ENCODE data around the gene PLEKHB2. TPM values are rescaled to one million over a fixed set of nuclear protein-coding genes. Genes with fewer than 3 reads are reported as not detected.

PLEKHB2 gene
- total RNA-seq, 2 experiments from 2014 or later = 66.9 to 71.7 TPM

- H3K27me3 ChIP-seq (ENCODE audit: control insufficient read depth in 1 of 2, insufficient read depth in 2 of 2, low read length in 2 of 2) = no peaks in the 10 kb centered on the region
- H3K4me3 ChIP-seq (ENCODE audit: low read length) = no peak overlapping the region
- no peaks in the 10 kb centered on the region for H3K27me3 Mint-ChIP-seq
- ChIA-PET CTCF (no interaction called here), POLR2A (no interaction called here)
- peaks cover 0 to 3% of the 10 kb centered on the region in 2 experiments for H3K9me3 ChIP-seq (ENCODE audit: control insufficient read depth in 1 of 2, insufficient read depth in 1 of 2, low read length in 2 of 2)
- H3K4me1 Mint-ChIP-seq (ENCODE audit: low read depth) = peaks cover 11% of the 10 kb centered on the region
- no peak for DNase-seq
- no peak overlapping the region for H3K27ac Mint-ChIP-seq
- H3K4me3 Mint-ChIP-seq = no peak overlapping the region
- intact Hi-C loops (cut with DNase I, micrococcal nuclease) = no loop called here
- no peak for ATAC-seq (ENCODE audit: poor library complexity)
- H3K27ac ChIP-seq (ENCODE audit: low read depth in 1 of 2, low read length in 2 of 2) = no peak overlapping the region
- TF ChIP-seq, protein P1, sequence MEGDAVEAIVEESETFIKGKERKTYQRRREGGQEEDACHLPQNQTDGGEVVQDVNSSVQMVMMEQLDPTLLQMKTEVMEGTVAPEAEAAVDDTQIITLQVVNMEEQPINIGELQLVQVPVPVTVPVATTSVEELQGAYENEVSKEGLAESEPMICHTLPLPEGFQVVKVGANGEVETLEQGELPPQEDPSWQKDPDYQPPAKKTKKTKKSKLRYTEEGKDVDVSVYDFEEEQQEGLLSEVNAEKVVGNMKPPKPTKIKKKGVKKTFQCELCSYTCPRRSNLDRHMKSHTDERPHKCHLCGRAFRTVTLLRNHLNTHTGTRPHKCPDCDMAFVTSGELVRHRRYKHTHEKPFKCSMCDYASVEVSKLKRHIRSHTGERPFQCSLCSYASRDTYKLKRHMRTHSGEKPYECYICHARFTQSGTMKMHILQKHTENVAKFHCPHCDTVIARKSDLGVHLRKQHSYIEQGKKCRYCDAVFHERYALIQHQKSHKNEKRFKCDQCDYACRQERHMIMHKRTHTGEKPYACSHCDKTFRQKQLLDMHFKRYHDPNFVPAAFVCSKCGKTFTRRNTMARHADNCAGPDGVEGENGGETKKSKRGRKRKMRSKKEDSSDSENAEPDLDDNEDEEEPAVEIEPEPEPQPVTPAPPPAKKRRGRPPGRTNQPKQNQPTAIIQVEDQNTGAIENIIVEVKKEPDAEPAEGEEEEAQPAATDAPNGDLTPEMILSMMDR (IDR thresholded peaks at IDR 0.05) = no peak
- H3K36me3 Mint-ChIP-seq (ENCODE audit: low read depth) = peaks cover 96% of the 10 kb centered on the region
- peaks cover 82% of the 10 kb centered on the region for H3K36me3 ChIP-seq (ENCODE audit: insufficient read depth, low read length)
- no peaks in the 10 kb centered on the region for H3K4me1 ChIP-seq (ENCODE audit: insufficient read depth, low read length)
- H3K9me3 Mint-ChIP-seq = no peaks in the 10 kb centered on the region
Measured at GRCh38 chr2:131130298-131130596, 25.1 kb downstream of the PLEKHB2 start.

DNA sequence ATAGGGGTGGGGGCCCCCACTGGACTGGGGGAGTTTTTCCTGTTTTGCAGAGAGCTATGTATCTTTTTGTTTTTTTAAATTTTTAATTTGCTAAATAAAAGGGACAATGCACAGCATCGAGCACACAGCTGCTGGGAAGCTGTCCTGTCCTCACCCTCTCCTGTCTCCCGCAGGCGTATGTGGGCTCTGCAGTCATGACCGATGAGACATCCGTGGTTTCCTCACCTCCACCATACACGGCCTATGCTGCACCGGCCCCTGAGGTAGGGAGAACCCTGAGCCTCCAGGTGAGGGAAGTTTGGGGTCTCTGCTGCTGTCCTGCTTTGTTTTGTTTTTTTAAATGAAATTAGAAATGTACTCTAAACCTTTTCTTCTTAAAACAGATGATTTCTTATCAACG lies 27.6 kb downstream of the PLEKHB2 start:
- no peak overlapping the region for H3K4me3 ChIP-seq (ENCODE audit: low read length)
- TF ChIP-seq, protein P1 (IDR thresholded peaks at IDR 0.05) = no peak
- peaks cover 18% of the 10 kb centered on the region for H3K4me1 Mint-ChIP-seq (ENCODE audit: low read depth)
- H3K27me3 Mint-ChIP-seq = no peaks in the 10 kb centered on the region
- H3K4me3 Mint-ChIP-seq = no peak overlapping the region
- peaks cover 68% of the 10 kb centered on the region for H3K36me3 ChIP-seq (ENCODE audit: insufficient read depth, low read length)
- H3K4me1 ChIP-seq (ENCODE audit: insufficient read depth, low read length) = no peaks in the 10 kb centered on the region
- intact Hi-C loops (cut with DNase I, micrococcal nuclease) = no loop called here
- peaks cover 92% of the 10 kb centered on the region for H3K36me3 Mint-ChIP-seq (ENCODE audit: low read depth)
- H3K27ac ChIP-seq (ENCODE audit: low read depth in 1 of 2, low read length in 2 of 2) = no peak overlapping the region
- no peak for DNase-seq
- no peak overlapping the region for H3K27ac Mint-ChIP-seq
- no peak for ATAC-seq (ENCODE audit: poor library complexity)
- H3K27me3 ChIP-seq (ENCODE audit: control insufficient read depth in 1 of 2, insufficient read depth in 2 of 2, low read length in 2 of 2) = no peaks in the 10 kb centered on the region
- CTCF ChIA-PET = no interaction called here
- POLR2A ChIA-PET = interaction anchor here (1.3 kb wide), 1 partner anchor 39 kb away, joined by 4 read pairs; the partner anchor contains the start of gene FAM168B
- no peaks in the 10 kb centered on the region for H3K9me3 Mint-ChIP-seq
- H3K9me3 ChIP-seq (ENCODE audit: control insufficient read depth in 1 of 2, insufficient read depth in 1 of 2, low read length in 2 of 2) = peaks cover 0 to 3% of the 10 kb centered on the region in 2 experiments

- no peaks in the 10 kb centered on the region for H3K4me1 ChIP-seq (ENCODE audit: insufficient read depth, low read length)
- H3K9me3 ChIP-seq (ENCODE audit: control insufficient read depth in 1 of 2, insufficient read depth in 1 of 2, low read length in 2 of 2) = no peaks in the 10 kb centered on the region
- ChIA-PET CTCF (no interaction called here), POLR2A (no interaction called here)
- no peaks in the 10 kb centered on the region for H3K27me3 ChIP-seq (ENCODE audit: control insufficient read depth in 1 of 2, insufficient read depth in 2 of 2, low read length in 2 of 2)
- intact Hi-C loops (cut with DNase I, micrococcal nuclease) = no loop called here
- H3K36me3 ChIP-seq (ENCODE audit: insufficient read depth, low read length) = peaks cover 74% of the 10 kb centered on the region
- Mint-ChIP-seq H3K4me1 (ENCODE audit: low read depth) (peaks cover 18% of the 10 kb centered on the region), H3K27ac (peak overlapping the region; percentile 46), H3K36me3 (ENCODE audit: low read depth) (peaks cover 92% of the 10 kb centered on the region), H3K27me3 (no peaks in the 10 kb centered on the region), H3K9me3 (no peaks in the 10 kb centered on the region), H3K4me3 (no peak overlapping the region)
- DNase-seq (no peak), ATAC-seq (ENCODE audit: poor library complexity) (no peak)
- H3K4me3 ChIP-seq (ENCODE audit: low read length) = no peak overlapping the region
- no peak overlapping the region for H3K27ac ChIP-seq (ENCODE audit: low read depth in 1 of 2, low read length in 2 of 2)
- TF ChIP-seq, protein P1 (IDR thresholded peaks at IDR 0.05) = no peak
Measured at GRCh38 chr2:131140581-131140980, 35.4 kb downstream of the PLEKHB2 start.
